Glomerular visceral epithelial cell (primary cell): ENCODE results near the gene INTS12.
"Not testable (repeated sequence)": the region's sequence is repeated elsewhere in the genome, so short reads cannot be mapped to it uniquely, and the experiment has no call there.

Source experiments
- DNase-seq: peaks from one replicate; pipeline ENCODE4 v3.0.0-alpha.2; 2016; ENCODE audit errors: extremely low spot score

The INTS12 gene

GRCh38 chr4:105708181-105709080, at the start of gene INTS12, which contains the start of gene GSTCD:
Gene INTS12 (minus strand): TSS chr4:105708689. CDS start chr4:105700005, 8,684 bp downstream.
Gene GSTCD (plus strand): TSS chr4:105708784. CDS start chr4:105717614, 8,830 bp downstream.
- peak; percentile 92 for DNase-seq

GRCh38 chr4:105755375-105755774, 46.9 kb upstream of the INTS12 start:
- peak; percentile 11 for DNase-seq

- DNase-seq = no peak
Measured at GRCh38 chr4:105753361-105753760, 44.9 kb upstream of the INTS12 start.

- no peak for DNase-seq
Measured at GRCh38 chr4:105751718-105752299, 43.3 kb upstream of the INTS12 start.

DNA sequence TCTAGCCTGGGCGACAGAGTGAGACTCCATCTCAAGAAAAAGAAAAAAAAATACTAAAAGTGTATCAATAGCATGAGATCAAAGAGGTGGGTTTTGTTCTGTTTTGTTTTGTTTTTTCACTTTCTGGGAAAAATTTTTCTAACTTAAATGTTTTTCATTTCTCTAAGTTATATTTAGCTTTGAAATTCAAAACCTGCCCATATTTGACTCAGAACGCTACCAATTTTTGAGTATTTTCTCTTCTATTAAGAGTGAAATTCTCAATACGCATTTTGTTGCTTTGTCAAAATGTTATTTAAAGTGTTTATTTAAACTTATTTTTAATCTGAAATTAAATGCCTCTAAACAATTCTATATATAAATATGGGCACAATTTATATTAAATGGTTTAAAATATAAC, 39.7 kb upstream of the INTS12 start:
- no peak for DNase-seq

- no peak for DNase-seq
Measured at GRCh38 chr4:105741548-105741947, 33.1 kb upstream of the INTS12 start.

DNA sequence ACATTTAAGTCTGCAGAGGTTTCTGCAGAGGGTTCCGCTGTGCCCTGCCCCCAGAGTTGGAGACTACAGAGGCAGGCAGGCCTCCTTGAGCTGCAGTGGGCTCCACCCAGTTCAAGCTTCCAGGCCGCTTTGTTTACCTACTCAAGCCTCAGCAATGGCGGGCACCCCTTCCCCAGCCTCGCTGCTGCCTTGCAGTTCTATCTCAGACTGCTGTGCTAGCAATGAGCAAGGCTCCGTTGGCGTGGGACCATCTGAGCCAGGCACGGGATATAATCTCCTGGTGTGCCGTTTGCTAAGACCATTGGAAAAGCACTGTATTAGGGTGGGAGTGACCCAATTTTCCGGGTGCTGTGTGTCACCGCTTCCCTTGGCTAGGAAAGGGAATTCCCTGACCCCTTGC, 26.7 kb upstream of the INTS12 start:
- not testable (repeated sequence) for DNase-seq

- not testable (repeated sequence) for DNase-seq
Measured at GRCh38 chr4:105729895-105730294, 21.4 kb upstream of the INTS12 start.

- no peak for DNase-seq
Measured at GRCh38 chr4:105725623-105726022, 17.1 kb upstream of the INTS12 start.

DNA sequence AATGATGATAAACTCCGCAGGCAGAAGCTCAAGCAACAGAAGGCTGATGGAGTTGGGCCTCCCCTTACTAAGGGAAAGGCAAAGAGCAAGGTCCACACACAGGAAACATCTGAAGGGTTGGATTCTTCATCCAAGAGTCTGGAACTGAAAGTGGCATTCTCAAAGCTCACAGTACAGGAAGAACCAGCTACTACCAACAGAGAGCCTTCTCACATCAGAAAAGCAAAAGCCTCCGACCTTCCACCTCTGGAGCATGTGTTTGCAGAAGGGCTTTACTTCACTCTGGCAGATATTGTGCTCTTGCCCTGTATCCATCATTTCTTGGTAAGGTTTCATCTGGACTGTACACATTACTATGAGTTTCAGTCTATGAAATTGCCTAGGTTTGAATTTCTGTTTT, 10.7 kb upstream of the INTS12 start:
- DNase-seq = no peak

- DNase-seq = peak; percentile 42
Measured at GRCh38 chr4:105715692-105716278, 7.3 kb upstream of the INTS12 start.

DNA sequence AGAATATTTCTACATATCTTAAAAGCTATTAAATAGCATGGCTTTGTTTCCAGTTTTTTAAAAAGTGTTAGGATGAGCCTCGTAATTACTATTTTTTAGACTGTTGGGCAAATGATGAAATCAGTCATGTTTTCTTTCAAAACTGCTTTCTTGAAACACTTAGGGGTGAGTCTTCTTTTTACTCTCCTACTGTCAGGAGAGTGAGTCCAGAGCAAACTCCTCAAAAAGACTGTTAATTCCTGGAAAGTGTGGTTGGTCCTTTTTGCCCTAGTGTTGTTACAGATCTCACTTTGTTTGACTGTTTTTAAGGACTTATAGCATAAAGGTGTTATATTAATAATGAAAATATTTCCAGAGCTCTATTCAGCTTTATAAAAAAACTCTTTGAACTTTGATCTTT, 6.4 kb upstream of the INTS12 start:
- no peak for DNase-seq

DNA sequence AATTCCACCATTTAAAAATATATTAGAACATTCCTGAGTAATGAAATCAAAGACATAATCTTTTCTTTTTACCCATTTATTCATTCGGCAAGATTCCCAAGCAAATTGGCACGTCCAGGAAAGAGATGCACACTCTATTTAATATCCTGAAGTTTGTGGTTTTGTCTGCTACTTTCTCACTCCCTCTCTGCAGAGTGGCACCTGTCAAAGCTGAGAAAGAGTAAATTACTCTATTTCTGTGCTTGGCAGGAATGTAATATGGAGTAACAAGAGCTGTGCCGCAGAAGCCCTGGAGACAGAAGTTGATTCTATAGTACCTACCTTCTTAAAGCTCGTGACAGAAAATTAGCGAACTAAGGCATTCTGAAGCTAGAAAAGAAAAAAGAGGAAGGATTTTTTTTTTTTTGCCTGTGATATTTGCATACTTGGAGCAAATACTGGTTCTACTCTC, 5.6 kb upstream of the INTS12 start:
- DNase-seq = peak; percentile 60

DNA sequence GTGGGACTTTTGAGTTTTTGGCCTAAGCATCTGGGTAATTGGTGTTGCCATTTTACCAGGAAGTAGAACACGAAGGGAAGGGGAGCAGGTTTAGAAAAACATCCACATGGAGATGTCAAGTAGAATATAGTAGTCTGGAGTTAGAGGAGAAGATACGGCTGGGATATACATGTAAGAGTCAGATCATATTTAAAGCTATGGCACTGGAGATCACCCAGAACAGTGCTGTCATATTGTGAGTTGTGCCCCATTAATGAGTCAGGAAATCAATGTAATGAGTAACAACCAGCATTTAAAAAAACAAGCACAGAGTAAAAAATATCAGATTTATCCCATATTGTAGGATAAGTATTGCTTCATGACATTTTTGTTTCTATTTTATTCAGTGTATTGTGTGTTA, 4.3 kb upstream of the INTS12 start:
- no peak for DNase-seq

GRCh38 chr4:105710678-105711077, 2.2 kb upstream of the INTS12 start:
- DNase-seq = no peak

- DNase-seq = no peak
Measured at GRCh38 chr4:105710012-105710600, 1.6 kb upstream of the INTS12 start.

DNA sequence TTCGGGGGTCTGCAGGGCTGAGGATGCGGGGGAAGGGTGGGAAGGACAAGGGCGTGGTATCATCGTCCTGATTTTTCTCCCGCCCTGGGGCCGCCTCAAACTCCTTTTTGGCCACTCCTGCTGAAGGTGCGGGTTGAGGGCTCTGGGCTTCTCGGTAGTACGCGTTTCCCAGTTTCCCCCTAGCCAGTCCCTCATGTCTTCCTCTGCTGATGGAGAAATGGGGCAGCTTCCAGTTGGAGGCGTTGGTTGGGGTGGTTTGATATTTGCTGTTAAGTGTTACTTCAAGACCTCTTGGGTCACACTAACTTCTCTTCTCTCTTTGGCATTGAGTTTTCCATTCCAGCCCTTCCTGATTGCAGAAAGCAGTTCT, 577 bp upstream of the INTS12 start:
- DNase-seq = peak; percentile 43

GRCh38 chr4:105707782-105708180, 708 bp downstream of the INTS12 start:
- no peak for DNase-seq

GRCh38 chr4:105698607-105699006, 9.9 kb downstream of the INTS12 start:
- no peak for DNase-seq

- not testable (repeated sequence) for DNase-seq
Measured at GRCh38 chr4:105695832-105696231, 12.7 kb downstream of the INTS12 start.

DNA sequence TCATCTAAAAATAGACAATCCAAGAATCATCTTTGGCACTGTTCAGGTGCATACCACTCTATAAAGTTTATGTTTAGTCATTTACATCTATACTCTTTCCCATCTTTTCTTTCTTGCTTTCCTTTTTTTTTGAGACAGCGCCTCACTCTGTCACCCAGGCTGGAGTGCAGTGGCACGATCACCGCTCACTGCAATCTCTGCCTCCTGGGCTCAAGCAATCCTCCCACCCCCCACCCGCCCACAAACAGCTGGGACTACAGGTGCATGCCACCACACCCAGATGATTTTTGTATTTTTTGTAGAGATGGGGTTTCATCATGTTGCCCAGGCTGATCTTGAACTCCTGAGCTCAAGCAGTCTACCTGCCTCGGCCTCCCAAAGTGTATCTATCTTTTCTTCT, 13.7 kb downstream of the INTS12 start:
- not testable (repeated sequence) for DNase-seq

DNA sequence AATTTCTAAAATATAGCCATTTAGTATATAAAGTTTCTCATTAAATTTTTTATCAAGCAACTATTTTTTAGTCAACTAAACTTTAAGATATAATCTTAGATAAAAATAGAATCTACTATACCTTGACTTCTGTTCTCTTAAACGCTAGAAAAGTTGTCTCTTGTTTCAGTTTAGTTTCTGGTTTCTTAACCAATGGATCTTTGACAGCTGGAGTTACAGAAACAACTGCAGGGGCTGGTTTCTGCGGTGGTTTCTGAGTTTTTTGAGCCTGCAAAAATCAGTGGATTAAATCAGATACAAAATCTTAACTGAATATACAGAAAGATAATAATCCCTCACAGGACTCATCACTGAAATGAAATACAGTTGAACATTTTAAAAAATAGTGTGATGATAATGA, 21.9 kb downstream of the INTS12 start:
- DNase-seq = no peak
